ENCODE data around the gene KDM4C. TPM values are rescaled to one million over a fixed set of nuclear protein-coding genes. Genes with fewer than 3 reads are reported as not detected.
"Not testable (repeated sequence)": the region's sequence is repeated elsewhere in the genome, so short reads cannot be mapped to it uniquely, and the experiment has no call there.

The KDM4C gene
- total and polyA plus RNA-seq, 11 donors: 4.4 to 19.9 (median 13.3) TPM

GRCh38 chr9:6793203-6793602 is 35.4 kb downstream of the KDM4C start:
- intact Hi-C loops (cut with DNase I): no loop called here
- no peak for TF ChIP-seq CTCF (IDR thresholded peaks at IDR 0.05)
- no peak for TF ChIP-seq POLR2A (IDR thresholded peaks at IDR 0.05)
- ATAC-seq: no peak
- no peak overlapping the region for H3K4me3 ChIP-seq
- H3K27me3 ChIP-seq: no peaks in the 10 kb centered on the region
- WGBS, 4 donors: 91 to 99% (median 98%) methylated on average over 3 of the region's 3 CpGs
- H3K9me3 ChIP-seq: no peaks in the 10 kb centered on the region
- H3K4me1 ChIP-seq: peaks cover 0 to 15% (median 6%) of the 10 kb centered on the region in 12 donors
- H3K36me3 ChIP-seq: peaks cover 0 to 24% (median 18%) of the 10 kb centered on the region in 9 donors
- no peak for DNase-seq
- H3K27ac ChIP-seq: no peak overlapping the region

GRCh38 chr9:6794936-6795335 is 37.2 kb downstream of the KDM4C start:
- Histone ChIP-seq H3K4me1 (peaks cover 0 to 7% (median 0%) of the 10 kb centered on the region in 12 donors), H3K27me3 (no peaks in the 10 kb centered on the region), H3K4me3 (no peak overlapping the region), H3K27ac (no peak overlapping the region), H3K9me3 (no peaks in the 10 kb centered on the region), H3K36me3 (peaks cover 0 to 24% (median 18%) of the 10 kb centered on the region in 9 donors)
- no peak for TF ChIP-seq POLR2A (IDR thresholded peaks at IDR 0.05)
- TF ChIP-seq CTCF (IDR thresholded peaks at IDR 0.05): no peak
- ATAC-seq (peak in 3 of 4 donors; percentile 45 to 65 (median 59)), DNase-seq (peak in 1 of 5 donors; percentile 13)
- WGBS, 4 donors: 47 to 70% (median 63%) methylated on average over 1 of the region's 1 CpG
- intact Hi-C loops (cut with DNase I): no loop called here

GRCh38 chr9:6802926-6803325 is 45.2 kb downstream of the KDM4C start:
- no peak overlapping the region for H3K27ac ChIP-seq
- intact Hi-C loops (cut with DNase I): no loop called here
- no peak for ATAC-seq
- no peak for DNase-seq
- H3K36me3 ChIP-seq: peaks cover 0 to 10% (median 0%) of the 10 kb centered on the region in 9 donors
- H3K27me3 ChIP-seq: no peaks in the 10 kb centered on the region
- no peak overlapping the region for H3K4me3 ChIP-seq
- WGBS, 4 donors: 94 to 99% (median 98%) methylated on average over 4 of the region's 4 CpGs
- peaks cover 0 to 14% (median 2%) of the 10 kb centered on the region in 12 donors for H3K4me1 ChIP-seq
- TF ChIP-seq POLR2A (IDR thresholded peaks at IDR 0.05) (no peak), CTCF (IDR thresholded peaks at IDR 0.05) (no peak)
- H3K9me3 ChIP-seq: no peaks in the 10 kb centered on the region

- intact Hi-C loops (cut with DNase I): no loop called here
- TF ChIP-seq CTCF (IDR thresholded peaks at IDR 0.05): no peak
- no peak for TF ChIP-seq POLR2A (IDR thresholded peaks at IDR 0.05)
- no peaks in the 10 kb centered on the region for H3K27me3 ChIP-seq
- no peak overlapping the region for H3K27ac ChIP-seq
- no peak overlapping the region for H3K4me3 ChIP-seq
- peaks cover 0 to 14% (median 2%) of the 10 kb centered on the region in 12 donors for H3K4me1 ChIP-seq
- peak in 4 of 5 donors; percentile 29 to 48 (median 38) for DNase-seq
- H3K36me3 ChIP-seq: peaks cover 0 to 16% (median 4%) of the 10 kb centered on the region in 9 donors
- H3K9me3 ChIP-seq: no peaks in the 10 kb centered on the region
- peak; percentile 47 to 73 (median 57) for ATAC-seq
- WGBS, 4 donors: 17 to 39% (median 35%) methylated on average over 1 of the region's 1 CpG
These were observed 47.8 kb downstream of the KDM4C start for GRCh38 chr9:6805532-6805931.

GRCh38 chr9:6806318-6806717 is 48.5 kb downstream of the KDM4C start:
- H3K4me1 ChIP-seq: peaks cover 0 to 14% (median 2%) of the 10 kb centered on the region in 12 donors
- ATAC-seq; intact Hi-C loops (cut with DNase I); H3K9me3 ChIP-seq; H3K27me3 ChIP-seq; DNase-seq; H3K27ac ChIP-seq; H3K4me3 ChIP-seq: not testable (repeated sequence)
- peaks cover 0 to 16% (median 4%) of the 10 kb centered on the region in 9 donors for H3K36me3 ChIP-seq
- 98 to 100% (median 99%) methylated on average over 6 of the region's 6 CpGs for WGBS, 4 donors

GRCh38 chr9:6807669-6808068 is 49.9 kb downstream of the KDM4C start:
- WGBS, 4 donors: 96 to 100% (median 96%) methylated on average over 1 to 29 of the region's 30 CpGs; no CpG with 5 or more reads in 1 of the 4 donors
- ATAC-seq; intact Hi-C loops (cut with DNase I): not testable (repeated sequence)

More at GRCh38 chr9:6807669-6808068, 49.9 kb downstream of the KDM4C start:
- Histone ChIP-seq H3K36me3 (peaks cover 0 to 16% (median 4%) of the 10 kb centered on the region in 9 donors), H3K4me1 (peaks cover 0 to 14% (median 3%) of the 10 kb centered on the region in 12 donors)
- not testable (repeated sequence) for H3K27me3 ChIP-seq, H3K9me3 ChIP-seq, DNase-seq, H3K4me3 ChIP-seq, H3K27ac ChIP-seq

Data from heart left ventricle (tissue), 16 donors.